ENCODE measurements around the gene TMEM119.

The TMEM119 gene

DNA sequence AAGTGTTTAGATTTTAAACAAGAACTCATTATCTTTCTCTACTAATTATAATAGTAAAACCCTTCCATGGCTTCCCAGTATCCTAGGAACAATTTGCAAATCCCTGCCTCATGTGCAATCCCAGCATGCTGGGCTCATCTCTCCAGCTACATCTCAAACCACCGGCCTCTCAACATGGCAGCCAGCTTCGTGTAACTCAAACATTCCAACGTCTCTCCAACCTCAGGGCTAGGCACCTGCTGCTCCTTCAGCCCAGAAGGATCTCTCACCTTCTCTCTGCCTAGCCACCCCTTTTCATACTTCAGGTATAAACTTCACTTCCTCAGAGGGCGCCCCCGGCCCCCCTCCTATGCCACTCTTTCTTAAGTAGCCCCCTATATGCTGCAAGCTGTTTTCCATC lies 44.1 kb downstream of the TMEM119 start:
- H3K14ac ChIP-seq (ENCODE audit: low read length) = no peak overlapping the region
- H2BK15ac ChIP-seq (ENCODE audit: low read length) = no peak overlapping the region
- no peak overlapping the region for H3K4ac ChIP-seq (ENCODE audit: low read length)
- H4K91ac ChIP-seq (ENCODE audit: low read depth, low read length, poor library complexity) = no peak overlapping the region
- H2BK12ac ChIP-seq (ENCODE audit: low read length) = no peak overlapping the region
- WGBS, 2 donors (ENCODE audit: extremely low coverage in 2 of 2, insufficient read length in 2 of 2, insufficient replicate concordance in 1 of 2) = no CpG with 5 or more reads among the region's 5 CpGs
- H2AK5ac ChIP-seq (ENCODE audit: low read depth, low read length) = no peak overlapping the region
- no peak overlapping the region for H2AFZ ChIP-seq (ENCODE audit: low read length)
- DNase-seq (ENCODE audit: low spot score) = no peak
- H2BK5ac ChIP-seq (ENCODE audit: low read length) = no peak overlapping the region
- H3K23ac ChIP-seq (ENCODE audit: low read depth, low read length, poor library complexity) = no peak overlapping the region
- no peak overlapping the region for H3K9ac ChIP-seq (ENCODE audit: low read depth, low read length, poor library complexity)
- peaks cover 4% of the 10 kb centered on the region for H3K79me1 ChIP-seq (ENCODE audit: low read depth, low read length)
- H3K4me3 ChIP-seq (ENCODE audit: low read length in 2 of 2) = no peak overlapping the region
- H4K8ac ChIP-seq (ENCODE audit: low read depth, low read length) = no peak overlapping the region
- no peaks in the 10 kb centered on the region for H3K27me3 ChIP-seq (ENCODE audit: control insufficient read depth in 3 of 3, insufficient read depth in 3 of 3, low read depth in 1 of 3, low read length in 3 of 3)
- H3K18ac ChIP-seq (ENCODE audit: low read length) = no peak overlapping the region
- H3K4me1 ChIP-seq (ENCODE audit: control insufficient read depth in 2 of 2, insufficient read depth in 1 of 2, low read depth in 1 of 2, low read length in 2 of 2) = peaks cover 0 to 3% of the 10 kb centered on the region in 2 donors
- H3K36me3 ChIP-seq (replicated peaks in 1 of 2; ENCODE audit: control insufficient read depth in 2 of 2, insufficient read depth in 2 of 2, low read length in 2 of 2) = peaks cover 7 to 60% of the 10 kb centered on the region in 2 donors
- H3K4me2 ChIP-seq (ENCODE audit: insufficient read depth, low read length, poor library complexity, severe bottlenecking) = no peak overlapping the region
- no peak overlapping the region for H3K27ac ChIP-seq (replicated peaks; ENCODE audit: low read length)
- H3K9me3 ChIP-seq (replicated peaks in 1 of 2; ENCODE audit: control insufficient read depth in 2 of 2, insufficient read depth in 1 of 2, low read depth in 1 of 2, low read length in 2 of 2) = no peaks in the 10 kb centered on the region
- no peak overlapping the region for H2BK120ac ChIP-seq (ENCODE audit: low read depth, low read length)

DNA sequence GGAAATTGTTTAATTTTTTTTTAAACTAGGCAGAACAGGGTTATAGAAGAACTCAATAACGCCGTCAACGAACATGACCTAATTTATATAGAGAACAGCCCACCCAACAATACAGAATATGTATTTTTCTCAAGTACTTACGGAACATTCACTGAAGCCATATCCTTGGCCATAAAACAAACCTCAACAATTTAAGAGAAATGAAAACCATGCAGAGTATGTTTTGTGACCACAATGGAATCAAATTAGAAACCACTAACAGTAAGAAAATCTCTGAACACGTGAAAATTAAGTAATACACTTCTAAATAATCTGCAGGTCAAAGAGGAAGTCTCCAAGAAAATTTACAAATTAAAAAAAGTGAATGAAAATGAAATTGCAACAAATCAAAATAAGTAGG lies 46.3 kb downstream of the TMEM119 start:
- Histone ChIP-seq H3K4ac (ENCODE audit: low read length) (no peak overlapping the region), H3K23ac (ENCODE audit: low read depth, low read length, poor library complexity) (no peak overlapping the region), H2BK120ac (ENCODE audit: low read depth, low read length) (no peak overlapping the region), H2BK15ac (ENCODE audit: low read length) (no peak overlapping the region), H3K4me3 (ENCODE audit: low read length in 2 of 2) (no peak overlapping the region), H3K4me2 (ENCODE audit: insufficient read depth, low read length, poor library complexity, severe bottlenecking) (no peak overlapping the region), H3K27me3 (ENCODE audit: control insufficient read depth in 3 of 3, insufficient read depth in 3 of 3, low read depth in 1 of 3, low read length in 3 of 3) (no peaks in the 10 kb centered on the region), H3K9ac (ENCODE audit: low read depth, low read length, poor library complexity) (no peak overlapping the region), H2BK5ac (ENCODE audit: low read length) (no peak overlapping the region), H3K14ac (ENCODE audit: low read length) (no peak overlapping the region), H4K8ac (ENCODE audit: low read depth, low read length) (no peak overlapping the region), H3K79me1 (ENCODE audit: low read depth, low read length) (peaks cover 1% of the 10 kb centered on the region), H4K91ac (ENCODE audit: low read depth, low read length, poor library complexity) (no peak overlapping the region), H3K9me3 (replicated peaks in 1 of 2; ENCODE audit: control insufficient read depth in 2 of 2, insufficient read depth in 1 of 2, low read depth in 1 of 2, low read length in 2 of 2) (no peaks in the 10 kb centered on the region), H3K27ac (replicated peaks; ENCODE audit: low read length) (no peak overlapping the region), H2BK12ac (ENCODE audit: low read length) (no peak overlapping the region), H3K36me3 (replicated peaks in 1 of 2; ENCODE audit: control insufficient read depth in 2 of 2, insufficient read depth in 2 of 2, low read length in 2 of 2) (peaks cover 11 to 63% of the 10 kb centered on the region in 2 donors), H3K4me1 (ENCODE audit: control insufficient read depth in 2 of 2, insufficient read depth in 1 of 2, low read depth in 1 of 2, low read length in 2 of 2) (peaks cover 0 to 1% of the 10 kb centered on the region in 2 donors), H2AK5ac (ENCODE audit: low read depth, low read length) (no peak overlapping the region), H2AFZ (ENCODE audit: low read length) (no peak overlapping the region), H3K18ac (ENCODE audit: low read length) (no peak overlapping the region)
- no peak for DNase-seq (ENCODE audit: low spot score)
- WGBS, 2 donors (ENCODE audit: extremely low coverage in 2 of 2, insufficient read length in 2 of 2, insufficient replicate concordance in 1 of 2) = no CpG with 5 or more reads among the region's 5 CpGs

DNA sequence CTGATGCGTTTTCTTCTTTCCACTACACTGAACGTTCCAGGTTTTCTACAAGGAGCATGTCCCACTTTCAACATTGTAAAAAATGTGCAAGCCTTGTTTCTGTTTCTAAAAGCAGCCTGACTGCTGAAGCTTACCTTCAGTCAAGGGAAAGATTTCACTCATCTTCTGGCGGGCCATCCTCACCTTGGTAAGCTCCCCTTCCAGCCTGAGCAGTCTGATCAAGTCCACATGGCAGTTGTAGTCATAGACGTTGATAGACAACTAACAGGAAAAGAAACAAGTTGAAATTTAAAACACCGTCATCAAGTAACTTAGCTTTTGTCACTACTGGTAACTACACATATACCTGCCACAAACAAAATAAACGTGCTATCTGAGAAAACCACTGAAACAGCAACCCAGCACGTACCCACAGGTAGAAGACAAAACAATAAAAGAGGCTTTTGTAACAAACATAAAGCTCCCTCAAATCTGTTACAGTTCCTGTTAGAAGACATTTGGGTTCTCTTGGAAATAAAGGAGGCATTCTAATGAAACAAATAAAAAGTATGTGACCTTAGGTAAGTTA lies 48.8 kb downstream of the TMEM119 start:
- no peaks in the 10 kb centered on the region for H3K9me3 ChIP-seq (replicated peaks in 1 of 2; ENCODE audit: control insufficient read depth in 2 of 2, insufficient read depth in 1 of 2, low read depth in 1 of 2, low read length in 2 of 2)
- no peak overlapping the region for H4K8ac ChIP-seq (ENCODE audit: low read depth, low read length)
- H3K27ac ChIP-seq (replicated peaks; ENCODE audit: low read length) = no peak overlapping the region
- H4K91ac ChIP-seq (ENCODE audit: low read depth, low read length, poor library complexity) = no peak overlapping the region
- no CpG with 5 or more reads among the region's 7 CpGs for WGBS, 2 donors (ENCODE audit: extremely low coverage in 2 of 2, insufficient read length in 2 of 2, insufficient replicate concordance in 1 of 2)
- peaks cover 0 to 1% of the 10 kb centered on the region in 2 donors for H3K4me1 ChIP-seq (ENCODE audit: control insufficient read depth in 2 of 2, insufficient read depth in 1 of 2, low read depth in 1 of 2, low read length in 2 of 2)
- H3K27me3 ChIP-seq (ENCODE audit: control insufficient read depth in 3 of 3, insufficient read depth in 3 of 3, low read depth in 1 of 3, low read length in 3 of 3) = no peaks in the 10 kb centered on the region
- no peak overlapping the region for H2BK5ac ChIP-seq (ENCODE audit: low read length)
- no peak overlapping the region for H3K4ac ChIP-seq (ENCODE audit: low read length)
- H3K4me2 ChIP-seq (ENCODE audit: insufficient read depth, low read length, poor library complexity, severe bottlenecking) = no peak overlapping the region
- H2AK5ac ChIP-seq (ENCODE audit: low read depth, low read length) = no peak overlapping the region
- no peak for DNase-seq (ENCODE audit: low spot score)
- H2BK15ac ChIP-seq (ENCODE audit: low read length) = no peak overlapping the region
- H3K14ac ChIP-seq (ENCODE audit: low read length) = no peak overlapping the region
- H2BK12ac ChIP-seq (ENCODE audit: low read length) = no peak overlapping the region
- H2AFZ ChIP-seq (ENCODE audit: low read length) = no peak overlapping the region
- no peaks in the 10 kb centered on the region for H3K79me1 ChIP-seq (ENCODE audit: low read depth, low read length)
- no peak overlapping the region for H2BK120ac ChIP-seq (ENCODE audit: low read depth, low read length)
- no peak overlapping the region for H3K18ac ChIP-seq (ENCODE audit: low read length)
- H3K23ac ChIP-seq (ENCODE audit: low read depth, low read length, poor library complexity) = no peak overlapping the region
- H3K36me3 ChIP-seq (replicated peaks in 1 of 2; ENCODE audit: control insufficient read depth in 2 of 2, insufficient read depth in 2 of 2, low read length in 2 of 2) = peaks cover 24 to 67% of the 10 kb centered on the region in 2 donors
- H3K9ac ChIP-seq (ENCODE audit: low read depth, low read length, poor library complexity) = no peak overlapping the region
- no peak overlapping the region for H3K4me3 ChIP-seq (ENCODE audit: low read length in 2 of 2)

DNA sequence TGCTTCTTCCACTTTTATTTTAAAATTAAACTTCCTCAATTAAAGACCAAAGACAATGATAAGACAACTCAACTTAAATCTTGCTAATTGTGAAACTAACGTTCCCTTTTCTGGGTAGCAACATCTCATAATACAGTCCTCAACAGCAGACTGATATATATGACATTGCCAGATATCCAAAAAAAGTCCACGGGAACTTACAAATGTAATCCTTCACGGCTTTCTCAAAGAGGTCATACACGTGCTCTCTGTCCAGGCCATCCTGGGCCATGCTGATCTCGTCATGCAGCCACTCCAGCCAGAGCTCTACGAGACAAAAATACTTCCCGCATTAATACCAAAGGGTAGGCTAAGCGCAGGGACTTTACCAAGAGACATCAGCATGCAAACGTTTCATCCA lies 50.2 kb downstream of the TMEM119 start:
- Histone ChIP-seq H3K9ac (ENCODE audit: low read depth, low read length, poor library complexity) (no peak overlapping the region), H3K9me3 (replicated peaks in 1 of 2; ENCODE audit: control insufficient read depth in 2 of 2, insufficient read depth in 1 of 2, low read depth in 1 of 2, low read length in 2 of 2) (no peaks in the 10 kb centered on the region)
- no peak for DNase-seq (ENCODE audit: low spot score)

More for the DNA sequence above, 50.2 kb downstream of the TMEM119 start:
- no peak overlapping the region for H3K27ac ChIP-seq (replicated peaks; ENCODE audit: low read length)
- H3K36me3 ChIP-seq (replicated peaks in 1 of 2; ENCODE audit: control insufficient read depth in 2 of 2, insufficient read depth in 2 of 2, low read length in 2 of 2) = peaks cover 29 to 74% of the 10 kb centered on the region in 2 donors
- no peak overlapping the region for H2AFZ ChIP-seq (ENCODE audit: low read length)
- H3K4me3 ChIP-seq (ENCODE audit: low read length in 2 of 2) = no peak overlapping the region
- no peak overlapping the region for H4K91ac ChIP-seq (ENCODE audit: low read depth, low read length, poor library complexity)
- H2BK120ac ChIP-seq (ENCODE audit: low read depth, low read length) = no peak overlapping the region
- no peak overlapping the region for H3K4me2 ChIP-seq (ENCODE audit: insufficient read depth, low read length, poor library complexity, severe bottlenecking)
- H4K8ac ChIP-seq (ENCODE audit: low read depth, low read length) = no peak overlapping the region
- H3K4ac ChIP-seq (ENCODE audit: low read length) = no peak overlapping the region
- no peak overlapping the region for H3K23ac ChIP-seq (ENCODE audit: low read depth, low read length, poor library complexity)
- no peak overlapping the region for H2AK5ac ChIP-seq (ENCODE audit: low read depth, low read length)
- H3K4me1 ChIP-seq (ENCODE audit: control insufficient read depth in 2 of 2, insufficient read depth in 1 of 2, low read depth in 1 of 2, low read length in 2 of 2) = no peaks in the 10 kb centered on the region
- no peak overlapping the region for H3K18ac ChIP-seq (ENCODE audit: low read length)
- H2BK5ac ChIP-seq (ENCODE audit: low read length) = no peak overlapping the region
- H3K27me3 ChIP-seq (ENCODE audit: control insufficient read depth in 3 of 3, insufficient read depth in 3 of 3, low read depth in 1 of 3, low read length in 3 of 3) = no peaks in the 10 kb centered on the region
- no peaks in the 10 kb centered on the region for H3K79me1 ChIP-seq (ENCODE audit: low read depth, low read length)
- WGBS, 2 donors (ENCODE audit: extremely low coverage in 2 of 2, insufficient read length in 2 of 2, insufficient replicate concordance in 1 of 2) = no CpG with 5 or more reads among the region's 9 CpGs
- no peak overlapping the region for H3K14ac ChIP-seq (ENCODE audit: low read length)
- H2BK12ac ChIP-seq (ENCODE audit: low read length) = no peak overlapping the region
- no peak overlapping the region for H2BK15ac ChIP-seq (ENCODE audit: low read length)
